HG03108 (cell line): ENCODE measurements around the gene DUSP10.

Experiments
- ATAC-seq: cut with Tn5 transposase; IDR thresholded peaks from one replicate; pipeline ENCODE4 v1.9.1; 2021; ENCODE audit warnings: moderate library complexity; ENCODE audit not compliant: unreplicated experiment

Gene DUSP10

DNA sequence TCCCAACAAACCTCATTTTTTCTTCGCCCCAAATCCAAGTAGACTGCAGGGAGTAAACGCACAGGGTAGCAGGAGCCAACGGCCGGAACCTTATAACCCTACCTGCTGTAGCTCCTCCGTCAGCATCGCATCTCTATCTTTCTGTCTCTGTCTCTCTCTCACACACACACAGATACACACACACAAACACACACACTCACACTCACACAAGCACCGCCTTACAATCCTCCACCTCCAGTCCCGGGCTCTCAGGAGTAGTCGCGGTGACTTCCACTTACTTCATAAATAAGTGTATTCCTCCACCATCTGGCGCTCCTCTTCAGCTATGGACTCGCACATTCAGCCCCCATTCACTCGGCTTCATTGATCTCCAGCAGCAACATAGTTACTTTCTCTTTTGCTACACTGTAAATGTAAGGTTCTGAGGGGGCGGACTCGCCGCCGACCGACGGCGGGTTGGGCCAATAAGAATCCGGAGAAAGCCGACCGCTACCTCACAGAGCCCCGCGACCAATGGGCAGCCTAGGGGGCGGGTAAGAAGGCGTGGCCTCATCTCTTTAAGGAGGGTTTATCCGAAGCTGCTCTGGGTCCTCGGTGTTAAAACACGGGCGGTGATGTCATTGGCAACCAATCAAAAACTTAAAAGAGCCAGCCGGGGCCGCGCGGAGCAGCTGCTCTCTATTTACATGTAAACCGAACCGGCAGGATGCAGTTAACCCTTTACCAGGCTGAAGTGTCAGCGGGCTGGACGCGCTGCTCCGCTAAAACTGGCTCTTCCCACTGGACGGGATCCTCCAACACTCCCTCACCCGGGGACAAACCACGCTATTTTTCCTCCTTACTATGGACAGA is at the start of gene DUSP10:
Gene DUSP10, minus strand, starts transcription at position 387 of the 852 bp plus-strand sequence. CDS start 2,345 bp downstream, outside the sequence.
- peak; percentile 79 for ATAC-seq

GRCh38 chr1:221788466-221788865 is 46.6 kb upstream of the DUSP10 start:
- ATAC-seq, result no peak

DNA sequence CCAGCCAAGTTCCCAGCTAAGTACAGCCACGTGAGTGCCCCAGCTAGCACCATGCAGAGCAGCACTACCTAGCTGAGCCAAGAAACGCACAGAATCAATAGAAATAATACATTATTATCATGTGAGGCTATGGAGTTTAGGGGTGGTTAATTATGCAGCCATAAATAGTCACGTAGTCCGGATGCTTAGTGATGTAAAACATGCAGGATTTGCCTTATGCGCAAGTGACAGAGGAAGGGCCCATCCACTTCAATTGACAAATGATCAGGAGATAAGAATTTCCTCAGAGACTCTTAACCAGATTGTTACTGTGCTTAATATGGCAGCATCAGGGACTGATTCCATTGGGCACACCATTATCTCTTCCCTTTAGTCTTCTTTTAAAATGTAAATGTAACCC is 44.8 kb upstream of the DUSP10 start:
- no peak for ATAC-seq

- ATAC-seq, result peak; percentile 38
Observed at GRCh38 chr1:221783936-221784335, 42.0 kb upstream of the DUSP10 start.

DNA sequence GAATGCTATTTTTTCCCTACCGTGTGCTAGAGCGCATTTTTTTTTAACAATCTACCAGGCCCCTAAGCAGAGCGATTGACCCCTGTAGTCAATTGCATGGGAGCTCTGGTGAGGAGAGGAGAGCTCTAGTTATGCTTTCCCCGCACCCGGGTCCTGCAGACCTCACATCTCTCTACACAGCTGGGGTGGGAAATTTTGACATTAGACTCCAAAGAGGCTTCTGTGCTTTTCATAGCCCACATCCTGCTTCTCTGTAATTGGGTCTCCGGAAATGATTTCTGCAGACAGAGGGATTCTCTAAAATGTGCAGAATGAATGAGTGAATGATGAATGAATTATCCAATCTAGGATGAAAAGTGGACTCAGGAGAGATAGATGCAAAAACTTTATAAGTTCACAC is 41.5 kb upstream of the DUSP10 start:
- ATAC-seq, result no peak

- ATAC-seq, result no peak
Observed at GRCh38 chr1:221782970-221783369, 41.1 kb upstream of the DUSP10 start.

DNA sequence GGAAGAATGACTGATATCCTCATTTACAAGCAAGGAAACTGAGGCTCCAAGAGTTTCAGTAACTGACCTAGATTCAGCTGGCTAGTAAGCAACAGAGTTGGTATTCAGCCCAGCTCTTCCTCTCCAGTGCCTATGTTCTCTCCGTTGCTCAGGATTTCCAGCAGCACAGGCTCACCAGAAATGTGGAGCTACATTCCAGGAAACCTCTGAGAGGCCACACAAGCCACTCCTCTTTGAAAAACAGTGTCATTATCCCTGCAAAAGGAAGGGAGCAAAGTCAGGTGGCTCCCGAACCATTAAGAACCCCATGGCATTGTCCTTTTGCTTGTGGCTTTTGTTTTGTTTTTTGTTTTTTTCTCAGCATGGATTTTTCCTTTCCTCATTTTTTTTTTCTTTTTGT is 40.6 kb upstream of the DUSP10 start:
- ATAC-seq, result no peak

DNA sequence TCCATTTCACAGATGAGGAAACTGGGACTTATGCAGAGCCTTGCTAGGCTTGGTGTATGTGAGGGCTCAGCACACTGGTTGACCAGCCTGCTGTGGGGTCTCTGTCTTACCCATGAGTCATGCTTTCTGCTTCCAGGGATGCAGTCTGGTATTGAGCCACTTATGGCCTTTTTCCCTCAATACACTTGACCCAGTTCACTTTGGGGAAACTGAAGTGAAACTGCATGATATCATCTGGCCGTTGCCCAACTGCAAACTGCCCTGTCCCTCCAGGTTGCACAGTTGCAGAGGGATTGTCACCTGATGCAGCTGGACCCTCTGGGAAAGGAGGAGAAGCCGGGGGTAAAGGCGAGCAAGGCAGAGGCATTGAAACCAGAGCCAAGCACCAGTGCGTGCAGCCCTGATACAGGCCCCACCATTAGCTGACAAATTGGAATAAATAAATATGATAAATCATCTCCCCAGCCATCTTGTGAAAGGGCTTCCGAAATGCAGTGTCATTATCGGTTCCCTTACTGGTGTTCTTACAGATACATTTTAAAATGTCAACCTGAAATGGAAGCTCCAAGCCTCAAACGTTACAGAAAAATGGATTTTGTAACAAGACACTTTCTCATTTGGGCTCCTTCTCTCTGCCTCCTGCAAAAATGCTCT is 39.3 kb upstream of the DUSP10 start:
- no peak for ATAC-seq

GRCh38 chr1:221780175-221780574 is 38.3 kb upstream of the DUSP10 start:
- ATAC-seq, result no peak

GRCh38 chr1:221779771-221780170 is 37.9 kb upstream of the DUSP10 start:
- no peak for ATAC-seq

GRCh38 chr1:221778535-221779142 is 36.8 kb upstream of the DUSP10 start:
- ATAC-seq, result peak; percentile 33

DNA sequence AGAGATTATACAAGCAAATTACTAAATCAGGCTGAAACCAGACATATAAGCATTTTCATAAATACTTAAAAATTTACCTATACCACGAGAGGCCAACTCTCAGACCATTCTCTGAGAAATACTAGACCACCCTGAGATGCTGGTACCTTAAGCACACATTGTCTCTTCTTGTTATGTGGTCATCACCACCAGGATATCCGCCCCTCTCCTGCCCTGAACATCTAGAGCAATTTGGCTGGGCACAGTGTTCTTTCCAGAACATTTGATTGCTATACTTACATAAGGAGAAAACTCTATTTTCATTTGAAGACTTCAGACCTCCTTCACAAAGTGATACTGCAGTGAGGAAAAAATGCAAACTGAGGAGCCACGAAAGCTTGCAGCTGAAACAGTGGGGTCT is 36.2 kb upstream of the DUSP10 start:
- peak; percentile 14 for ATAC-seq

DNA sequence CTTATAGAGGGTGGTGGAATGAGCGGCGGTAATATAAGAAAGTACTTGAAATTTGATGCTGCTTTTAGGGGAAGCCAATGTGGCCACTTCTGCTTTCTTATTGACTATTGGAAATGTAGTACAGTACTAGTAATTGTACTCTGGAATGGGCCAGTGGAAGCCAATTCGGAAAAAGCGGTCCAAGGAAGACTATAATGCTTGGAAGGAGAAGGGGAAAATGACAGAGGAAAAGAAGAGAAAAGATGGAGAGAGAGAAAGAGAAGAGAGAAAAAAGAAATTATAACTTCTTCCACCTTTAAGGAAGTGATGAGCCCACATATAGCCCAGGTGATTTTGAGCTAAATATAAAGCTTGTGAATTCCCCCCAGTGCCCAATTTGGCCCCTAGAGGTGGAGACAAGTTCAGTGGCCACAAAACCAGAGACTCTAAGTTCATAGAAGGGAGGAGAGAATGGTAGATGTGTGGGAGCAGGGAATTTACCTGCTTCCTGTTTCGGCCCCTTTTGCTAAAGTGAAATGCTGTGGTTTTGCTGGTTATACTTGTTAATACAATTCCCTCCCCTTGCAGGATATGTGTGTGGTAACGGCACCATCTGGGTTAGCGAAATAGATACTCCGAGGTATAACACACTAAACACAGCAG is 35.7 kb upstream of the DUSP10 start:
- ATAC-seq, result peak; percentile 63

DNA sequence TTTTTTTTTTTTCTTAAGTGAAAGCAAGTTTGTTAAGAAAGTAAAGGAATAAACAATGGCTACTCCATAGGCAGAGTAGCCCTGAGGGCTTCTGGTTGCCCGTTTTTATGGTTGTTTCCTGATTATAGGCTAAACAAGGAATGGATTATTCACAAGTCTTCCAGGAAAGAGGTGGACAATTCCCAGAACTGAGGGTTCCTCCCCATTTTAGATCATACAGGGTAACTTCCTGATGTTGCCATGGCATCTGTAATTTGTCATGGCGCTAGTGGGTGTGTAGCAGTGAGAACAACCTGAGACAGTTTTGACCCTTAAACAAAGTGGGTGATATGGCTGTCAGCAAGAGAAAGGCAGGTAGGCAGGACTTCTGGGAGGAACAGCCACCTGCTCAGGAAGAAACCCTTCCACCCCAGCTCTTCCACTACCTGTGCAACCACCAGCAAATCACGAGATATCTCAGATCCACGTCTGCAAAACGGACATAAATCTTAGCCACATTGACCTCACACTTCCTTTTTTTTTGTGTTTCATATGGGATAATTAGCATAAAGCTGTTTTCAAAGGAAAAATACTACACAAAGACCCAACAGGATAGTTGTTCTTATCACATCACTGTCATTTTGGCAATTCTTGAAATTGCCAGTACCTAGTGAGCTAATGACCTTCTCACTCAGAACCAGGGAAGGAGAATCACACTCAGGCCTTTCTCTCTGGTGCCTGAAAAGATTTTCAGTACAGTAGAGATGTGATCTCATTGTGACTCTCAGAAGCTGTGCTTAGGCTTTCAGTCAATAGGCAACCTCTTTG is 34.8 kb upstream of the DUSP10 start:
- peak; percentile 26 for ATAC-seq

GRCh38 chr1:221775206-221775605 is 33.3 kb upstream of the DUSP10 start:
- no peak for ATAC-seq

GRCh38 chr1:221774054-221774842 is 32.4 kb upstream of the DUSP10 start:
- no peak for ATAC-seq

DNA sequence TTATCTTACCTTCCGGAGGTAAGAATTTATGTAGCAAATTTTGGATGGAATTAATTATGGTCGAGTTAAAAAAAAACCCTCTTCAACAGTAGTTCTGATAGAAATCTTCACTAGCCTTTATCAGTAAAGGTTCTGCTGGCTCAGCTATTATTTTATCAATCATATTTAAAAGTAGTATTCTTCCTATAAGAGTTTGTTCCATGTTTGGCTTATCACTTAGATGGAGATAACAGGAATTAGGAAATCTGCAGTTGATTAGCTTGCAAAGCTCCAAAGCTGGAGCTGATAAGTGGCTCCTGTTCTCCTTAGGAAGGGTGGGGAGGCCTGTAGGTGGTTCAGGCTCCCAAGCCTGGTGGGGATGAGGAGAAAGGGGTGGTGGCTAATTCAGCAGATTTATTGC is 31.5 kb upstream of the DUSP10 start:
- ATAC-seq, result no peak

- no peak for ATAC-seq
Observed at GRCh38 chr1:221772117-221772516, 30.2 kb upstream of the DUSP10 start.

DNA sequence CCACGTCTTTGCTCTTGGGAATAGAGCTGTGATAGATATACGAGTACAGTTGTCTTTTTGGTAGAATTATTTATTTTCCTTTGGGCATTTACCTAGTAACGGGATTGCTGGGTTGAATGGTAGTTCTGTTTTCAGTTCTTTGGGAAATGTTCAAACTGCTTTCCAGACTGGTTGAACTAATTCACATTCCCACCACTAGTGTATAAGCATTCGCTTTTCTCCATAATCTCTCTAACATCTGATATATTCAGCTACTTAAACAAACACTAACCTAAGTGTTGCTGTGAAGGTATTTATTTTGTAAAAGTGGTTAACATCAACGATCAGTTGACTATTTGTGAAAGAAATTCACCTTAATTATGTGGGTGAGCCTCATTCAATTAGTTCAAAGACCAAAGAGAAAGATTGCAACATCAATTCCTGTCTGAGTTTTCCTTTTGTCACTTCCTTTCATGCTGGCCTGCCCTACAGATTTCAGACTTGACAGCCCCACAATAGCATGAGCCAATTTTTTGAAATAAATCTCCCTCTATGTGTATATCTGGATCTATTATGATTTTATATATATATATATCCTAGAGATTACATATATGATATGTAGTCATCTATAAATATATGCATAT is 26.7 kb upstream of the DUSP10 start:
- ATAC-seq, result no peak
